GM21619 (cell line): ENCODE results near the gene MIA.
"Not testable (repeated sequence)": the region's sequence is repeated elsewhere in the genome, so short reads cannot be mapped to it uniquely, and the experiment has no call there.

Source experiments
- ATAC-seq: cut with Tn5 transposase; IDR thresholded peaks from one replicate; pipeline ENCODE4 v1.9.1; 2021; ENCODE audit not compliant: unreplicated experiment

The MIA gene

DNA sequence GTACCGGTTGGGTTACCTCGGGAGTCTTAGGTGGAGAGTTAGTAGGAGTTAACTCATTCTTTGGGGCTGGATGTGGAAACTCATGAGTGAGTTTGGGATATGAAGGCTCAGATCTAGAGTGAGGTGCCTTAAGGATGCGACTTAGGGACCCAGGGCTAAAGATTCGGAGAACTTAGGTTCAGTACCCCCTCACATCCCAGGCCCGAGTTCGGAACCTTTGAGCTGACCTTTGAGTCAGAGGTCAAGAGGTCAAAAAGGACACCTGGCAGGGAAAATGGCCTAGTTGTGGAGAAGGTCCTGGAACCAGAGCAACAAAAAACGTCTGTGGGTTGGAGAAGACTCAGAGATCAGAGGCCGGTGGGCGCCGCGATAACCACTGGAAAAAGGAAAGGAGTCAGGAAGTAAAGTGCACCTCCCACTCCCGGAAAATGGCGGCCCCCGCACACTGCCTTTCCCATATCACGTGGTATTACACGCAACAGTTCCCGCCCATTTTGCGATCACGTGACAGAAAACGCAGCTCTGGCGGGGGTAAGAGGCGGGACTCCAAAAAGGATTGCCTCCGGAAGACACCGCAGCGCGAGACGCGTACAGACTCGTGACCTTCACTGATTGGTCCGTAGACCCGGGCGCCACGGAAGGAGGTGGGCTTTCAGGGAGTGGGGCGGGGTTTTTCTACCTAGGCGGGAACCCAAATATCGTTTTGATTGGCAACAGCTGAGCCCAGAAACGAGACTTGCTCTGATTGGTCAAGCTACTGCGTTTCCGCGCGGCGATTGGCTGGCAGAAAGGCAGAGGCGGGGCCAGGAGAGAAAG is 25.1 kb upstream of the MIA start, which contains the start of gene ACTMAP:
TSS of gene ACTMAP (minus strand) at position 420 of the 816 bp plus-strand sequence. CDS start 674 bp downstream, outside the sequence.
- peak; percentile 76 for ATAC-seq

DNA sequence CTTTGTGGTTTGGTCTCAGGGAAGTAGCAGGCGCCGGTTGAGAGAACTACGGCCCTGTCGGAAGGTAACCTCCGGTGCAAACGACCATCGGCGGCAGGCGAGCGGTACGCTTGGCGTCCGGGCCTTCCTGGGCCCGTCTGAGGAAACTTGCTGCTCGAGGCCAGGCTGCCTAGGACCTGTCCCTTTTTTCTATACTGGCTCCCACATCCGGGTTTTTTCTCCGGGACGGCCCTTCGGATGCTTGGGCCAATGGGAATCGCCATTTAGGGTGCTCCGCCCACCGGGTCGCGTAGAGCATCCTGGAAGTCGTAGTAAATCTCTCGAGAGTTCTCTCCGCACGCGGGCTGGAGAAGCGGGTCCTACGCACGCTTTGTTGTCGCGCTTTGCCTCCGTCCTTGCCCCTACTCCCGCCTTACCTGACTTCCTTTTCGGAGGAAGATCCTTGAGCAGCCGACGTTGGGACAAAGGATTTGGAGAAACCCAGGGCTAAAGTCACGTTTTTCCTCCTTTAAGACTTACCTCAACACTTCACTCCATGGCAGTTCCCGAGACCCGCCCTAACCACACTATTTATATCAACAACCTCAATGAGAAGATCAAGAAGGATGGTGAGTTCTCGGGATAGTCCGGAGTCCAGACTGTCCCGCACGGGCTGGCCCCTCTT is 24.3 kb upstream of the MIA start, which contains the start of gene SNRPA:
TSS of gene SNRPA (plus strand) at position 330 of the 664 bp plus-strand sequence. CDS start at position 536, 206 bp downstream.
- ATAC-seq, result peak; percentile 54

DNA sequence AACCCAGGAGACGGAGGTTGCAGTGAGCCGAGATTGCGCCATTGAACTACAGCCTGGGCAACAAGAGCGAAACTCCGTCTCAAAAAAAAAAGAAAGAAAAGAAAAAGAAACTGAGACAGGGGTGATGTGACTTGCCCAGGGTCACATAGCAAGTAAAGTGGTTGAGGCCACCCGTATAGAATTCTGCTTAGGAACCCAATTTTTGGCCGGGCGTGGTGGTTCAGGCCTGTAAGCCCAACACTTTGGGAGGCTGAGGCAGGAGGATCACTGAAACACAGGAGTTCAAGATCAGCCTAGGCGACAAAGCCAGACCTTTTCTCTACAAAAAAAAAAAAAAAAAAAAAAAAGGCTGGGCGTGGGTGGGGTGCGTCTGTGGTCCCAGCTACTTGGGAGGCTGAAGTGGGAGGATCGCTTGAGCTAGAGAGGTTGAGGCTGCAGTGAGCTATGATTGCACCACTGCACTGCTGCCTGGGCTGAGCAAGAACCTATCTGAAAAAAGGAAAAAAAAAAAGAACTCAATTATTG is 23.0 kb upstream of the MIA start:
- ATAC-seq, result no peak

DNA sequence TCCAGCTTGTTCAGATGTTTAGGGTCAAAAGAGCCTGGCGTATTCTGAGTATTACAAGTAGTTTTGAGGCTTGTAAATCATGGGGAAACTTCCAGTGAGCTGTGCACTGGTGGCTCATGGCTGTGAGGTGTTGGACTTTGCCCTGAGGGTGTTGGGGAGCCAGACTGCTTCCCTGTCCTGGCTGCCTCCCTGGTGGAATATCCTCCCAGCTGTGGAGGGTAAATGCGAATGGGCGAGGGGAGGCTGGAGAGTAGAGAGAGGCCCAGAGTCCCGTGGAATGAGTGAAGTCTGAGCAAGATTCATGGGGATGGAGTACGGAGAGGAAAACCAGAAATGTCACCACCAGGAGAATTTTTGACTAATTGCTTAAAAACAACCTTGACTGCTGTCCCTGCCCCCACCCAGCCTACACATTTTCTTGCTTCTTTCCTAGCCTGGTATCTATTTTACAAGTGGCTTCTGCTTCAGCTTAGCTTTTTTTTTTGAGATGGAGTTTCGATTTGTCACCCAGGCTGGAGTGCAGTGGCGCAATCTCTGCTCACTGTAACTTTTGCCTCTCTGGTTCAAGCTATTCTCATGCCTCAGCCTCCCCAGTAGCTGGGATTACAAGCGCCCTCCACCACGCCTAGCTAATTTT is 20.6 kb upstream of the MIA start:
- no peak for ATAC-seq

DNA sequence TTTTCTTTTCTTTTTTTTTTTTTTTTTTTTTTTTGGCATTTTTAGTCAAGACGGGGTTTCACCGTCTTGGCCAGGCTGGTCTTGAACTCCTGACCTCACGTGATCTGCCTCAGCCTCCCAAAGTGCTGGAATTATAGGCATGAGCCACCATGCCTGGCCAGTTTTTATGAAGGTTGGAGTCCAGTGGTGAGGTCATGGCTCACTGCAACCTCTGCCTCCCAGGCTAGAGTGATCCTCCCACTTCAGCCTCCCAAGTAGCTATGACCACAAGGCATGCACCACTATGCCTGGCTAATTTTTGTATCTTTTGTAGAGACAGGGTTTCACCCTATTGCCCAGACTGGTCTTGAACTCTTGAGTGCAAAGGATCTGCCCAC is 20.1 kb upstream of the MIA start:
- no peak for ATAC-seq

DNA sequence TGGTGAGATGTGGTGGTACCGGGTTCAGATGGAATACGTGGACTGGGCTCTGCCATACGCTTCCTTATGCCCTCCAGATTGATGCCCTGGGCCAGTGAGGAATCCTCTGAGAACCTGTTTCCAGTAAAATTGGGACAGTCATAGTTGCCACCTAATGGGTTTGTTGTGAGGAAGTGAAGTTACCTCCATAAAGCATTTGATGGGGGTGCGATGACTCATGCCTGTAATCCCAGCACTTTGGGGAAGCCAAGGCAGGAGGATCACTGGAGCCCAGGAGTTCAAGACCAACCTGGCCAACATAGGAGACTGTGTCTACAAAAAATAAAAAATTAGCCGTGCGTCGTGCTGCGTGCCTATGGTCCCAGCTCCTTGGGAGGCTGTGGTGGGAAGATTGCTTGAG is 19.5 kb upstream of the MIA start:
- no peak for ATAC-seq

DNA sequence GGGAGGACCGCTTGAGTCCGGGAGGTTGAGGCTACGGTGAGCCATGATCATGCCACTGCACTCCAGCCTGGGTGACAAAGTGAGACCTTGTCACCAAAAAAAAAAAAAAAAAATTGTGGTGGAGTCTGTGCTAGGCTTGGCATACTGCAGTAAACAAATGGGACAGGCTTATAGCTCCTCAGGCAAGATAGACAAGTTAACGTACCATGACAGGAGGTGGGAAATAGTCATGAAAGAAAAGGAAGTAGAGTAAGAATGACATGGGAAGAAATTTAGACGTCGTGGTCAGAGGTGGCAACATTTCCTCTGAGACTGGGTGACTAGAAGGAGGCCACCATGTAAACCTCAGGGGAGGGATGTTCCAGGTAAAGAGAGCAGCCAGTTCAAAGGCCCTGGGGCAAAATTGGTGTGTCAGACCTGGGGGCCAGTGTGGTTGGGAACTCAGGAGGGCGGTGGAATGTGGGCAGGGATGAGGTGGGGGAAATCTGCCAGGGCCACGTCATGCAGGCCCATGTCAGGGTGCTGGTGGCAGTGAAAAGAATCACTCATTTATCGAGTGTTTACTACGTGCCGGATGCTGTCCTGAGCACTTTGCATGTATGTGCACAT is 18.7 kb upstream of the MIA start:
- no peak for ATAC-seq

DNA sequence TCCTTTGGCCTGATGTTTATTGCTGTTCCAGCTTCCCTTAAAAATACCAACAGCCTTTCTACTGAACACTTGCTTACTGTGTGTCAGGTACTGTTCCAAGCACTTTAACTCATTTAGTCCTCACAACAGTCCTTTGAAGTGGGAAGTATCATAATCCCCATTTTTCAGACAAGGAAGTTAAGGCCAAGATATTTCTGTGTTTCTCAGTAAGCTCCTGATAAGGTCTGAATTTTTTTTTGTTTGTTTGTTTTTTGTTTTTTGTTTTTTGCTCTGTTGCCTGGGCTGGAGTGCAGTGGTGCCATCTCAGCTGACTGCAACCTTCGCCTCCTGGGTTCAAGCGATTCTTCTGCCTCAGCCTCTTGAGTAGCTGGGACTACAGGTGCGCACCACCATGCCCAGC is 16.8 kb upstream of the MIA start:
- ATAC-seq, result no peak

DNA sequence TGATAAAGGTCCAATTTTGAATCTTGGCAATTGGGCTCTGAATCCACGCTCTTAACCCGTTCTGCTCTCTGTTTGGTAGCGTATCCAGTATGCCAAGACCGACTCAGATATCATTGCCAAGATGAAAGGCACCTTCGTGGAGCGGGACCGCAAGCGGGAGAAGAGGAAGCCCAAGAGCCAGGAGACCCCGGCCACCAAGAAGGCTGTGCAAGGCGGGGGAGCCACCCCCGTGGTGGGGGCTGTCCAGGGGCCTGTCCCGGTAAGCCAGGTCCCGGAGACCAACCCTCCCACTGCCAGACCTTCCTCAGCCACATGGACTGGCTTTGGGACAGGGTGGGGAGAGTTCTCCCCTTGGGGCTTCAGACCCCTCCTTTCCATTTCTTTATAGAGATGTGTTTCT is 16.0 kb upstream of the MIA start:
- ATAC-seq, result no peak

DNA sequence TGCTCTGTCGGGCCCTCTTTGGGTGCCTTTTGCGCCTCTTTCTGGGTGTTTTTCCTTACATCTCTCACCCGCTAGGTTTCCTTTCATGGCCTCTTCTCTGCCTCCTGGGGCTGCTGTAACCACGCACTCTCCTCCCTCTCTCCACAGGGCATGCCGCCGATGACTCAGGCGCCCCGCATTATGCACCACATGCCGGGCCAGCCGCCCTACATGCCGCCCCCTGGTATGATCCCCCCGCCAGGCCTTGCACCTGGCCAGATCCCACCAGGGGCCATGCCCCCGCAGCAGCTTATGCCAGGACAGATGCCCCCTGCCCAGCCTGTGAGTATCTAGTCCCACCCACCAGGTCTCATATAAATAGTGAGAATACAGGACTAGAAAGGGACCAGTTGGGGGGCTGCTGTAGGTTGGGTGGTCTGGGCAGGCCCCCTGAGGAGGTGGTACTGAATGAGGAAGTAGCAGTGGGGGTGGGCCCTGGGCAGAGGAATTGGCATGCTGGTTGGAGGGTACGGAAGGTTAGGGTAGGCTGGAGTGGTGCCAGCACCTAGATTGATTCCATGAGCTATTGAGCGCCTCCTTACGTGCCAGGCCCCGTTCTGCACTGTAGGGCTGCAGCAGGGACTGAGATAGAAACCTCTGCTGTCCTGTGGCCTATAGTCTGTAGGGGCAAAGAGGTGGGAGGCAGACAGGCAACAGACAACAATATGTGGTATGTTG is 12.4 kb upstream of the MIA start:
- no peak for ATAC-seq

DNA sequence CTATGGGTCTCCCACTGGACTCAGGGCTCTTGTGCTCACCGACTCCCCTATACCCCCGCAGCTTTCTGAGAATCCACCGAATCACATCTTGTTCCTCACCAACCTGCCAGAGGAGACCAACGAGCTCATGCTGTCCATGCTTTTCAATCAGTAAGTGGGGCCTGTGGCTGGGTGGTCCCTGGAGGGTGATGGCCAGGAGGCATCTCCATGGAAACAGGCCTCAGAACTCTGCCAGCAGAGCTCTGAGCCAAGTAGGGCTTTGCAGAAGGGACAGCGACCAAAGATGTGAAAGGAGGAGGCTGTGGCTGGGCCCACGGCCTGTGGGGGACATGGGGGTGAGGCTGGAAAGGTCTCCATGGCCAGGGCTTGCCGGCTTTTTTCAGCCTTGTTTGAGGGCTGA is 11.8 kb upstream of the MIA start:
- ATAC-seq, result no peak

DNA sequence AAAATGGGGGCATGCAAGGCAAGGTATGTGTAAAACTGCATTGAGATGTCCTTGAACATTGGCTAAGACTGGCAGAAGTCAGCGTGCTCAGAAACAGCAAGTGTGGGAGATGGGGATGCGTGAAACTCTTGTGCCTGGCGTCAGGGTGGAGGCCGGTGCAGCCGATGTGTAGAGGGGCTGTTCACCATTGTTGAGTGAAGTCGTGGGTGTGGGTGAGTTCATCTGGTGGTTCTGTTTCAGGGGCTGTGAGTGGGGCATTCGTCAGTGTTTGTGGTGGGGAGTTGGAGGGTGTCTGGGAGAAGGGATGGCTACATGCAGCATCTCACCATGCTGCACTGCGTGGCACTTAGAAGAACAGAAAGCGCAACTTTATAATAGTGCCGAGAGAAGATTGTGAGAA is 11.4 kb upstream of the MIA start:
- no peak for ATAC-seq

DNA sequence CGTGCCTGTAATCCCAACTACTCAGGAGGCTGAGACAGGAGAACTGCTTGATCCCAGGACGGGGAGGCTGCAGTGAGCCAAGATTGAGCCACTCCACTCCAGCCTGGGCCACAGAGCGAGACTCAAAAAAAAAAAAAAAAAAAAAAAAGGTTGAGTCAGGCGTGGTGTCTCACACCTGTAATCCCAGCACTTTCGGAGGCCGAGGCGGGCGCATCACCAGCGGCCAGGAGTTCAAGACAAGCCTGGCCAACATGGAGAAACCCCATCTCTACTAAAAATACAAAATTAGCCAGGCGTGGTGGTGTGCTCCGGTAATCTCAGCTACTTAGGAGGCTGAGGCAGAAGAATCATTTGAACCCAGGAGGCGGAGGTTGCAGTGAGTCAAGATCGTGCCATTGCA is 8.9 kb upstream of the MIA start:
- ATAC-seq, result not testable (repeated sequence)

DNA sequence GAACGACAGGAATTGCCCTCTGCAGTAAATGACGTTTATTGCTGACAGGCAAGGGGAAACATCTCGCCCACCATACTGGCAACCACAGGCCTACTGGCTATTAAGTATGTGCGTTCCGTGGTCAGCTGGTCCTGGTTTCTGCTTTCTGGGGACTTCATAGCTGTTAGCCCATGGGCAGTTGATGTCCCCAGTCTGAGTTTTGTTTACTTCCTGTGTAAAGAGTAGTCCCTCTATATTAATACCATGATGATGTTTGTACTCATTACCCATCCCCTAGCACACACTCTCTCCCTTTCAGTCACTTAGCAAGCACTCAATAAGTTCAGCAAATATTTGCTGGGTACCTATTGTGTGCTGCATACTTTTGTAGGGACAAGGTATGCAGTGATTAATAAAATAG is 6.5 kb upstream of the MIA start:
- no peak for ATAC-seq

DNA sequence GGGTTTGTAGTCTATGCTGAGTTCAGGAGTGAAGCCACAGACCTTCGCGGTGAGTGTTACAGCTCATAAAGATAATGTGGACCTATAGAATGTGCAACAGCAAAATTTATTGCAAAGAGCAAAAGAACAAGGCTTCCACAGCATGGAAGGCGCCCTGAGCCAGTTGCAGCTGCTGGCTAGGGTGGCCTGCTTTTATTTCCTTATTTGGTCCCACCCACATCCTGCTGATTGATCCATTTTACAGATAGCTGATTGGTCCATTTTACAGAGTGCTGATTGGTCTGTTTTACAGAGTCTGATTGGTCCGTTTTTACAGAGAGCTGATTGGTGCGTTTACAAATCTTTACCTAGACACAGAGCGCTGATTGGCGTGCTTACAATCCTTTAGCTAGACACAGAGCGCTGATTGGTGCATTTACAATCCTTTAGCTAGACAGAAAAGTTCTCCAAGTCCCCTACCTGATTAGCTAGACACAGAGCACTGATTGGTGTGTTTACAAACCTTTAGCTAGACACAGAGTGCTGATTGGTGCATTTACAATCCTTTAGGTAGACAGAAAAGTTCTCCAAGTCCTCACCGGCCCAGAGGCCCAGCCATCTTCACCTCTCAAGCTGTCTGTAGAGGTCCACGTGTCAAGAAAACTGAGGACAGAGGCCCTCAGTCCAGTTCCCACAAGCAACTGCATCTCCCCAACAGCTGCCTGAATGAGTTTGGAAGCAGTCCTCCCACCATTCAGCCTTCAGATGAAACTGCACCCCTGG is 4.0 kb upstream of the MIA start:
- not testable (repeated sequence) for ATAC-seq

DNA sequence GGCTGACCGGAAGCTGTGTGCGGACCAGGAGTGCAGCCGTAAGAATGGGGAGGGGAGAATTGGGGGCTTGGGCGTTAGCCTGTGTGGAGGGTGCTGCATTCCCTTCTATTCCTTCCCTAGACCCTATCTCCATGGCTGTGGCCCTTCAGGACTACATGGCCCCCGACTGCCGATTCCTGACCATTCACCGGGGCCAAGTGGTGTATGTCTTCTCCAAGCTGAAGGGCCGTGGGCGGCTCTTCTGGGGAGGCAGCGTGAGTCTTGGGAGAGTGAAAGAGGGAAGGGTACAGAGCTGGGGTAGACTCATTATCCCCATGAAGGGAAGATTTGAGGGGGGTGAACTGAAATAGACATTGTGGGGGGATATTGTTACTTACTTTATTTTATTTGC is 306 bp downstream of the MIA start:
- no peak for ATAC-seq

DNA sequence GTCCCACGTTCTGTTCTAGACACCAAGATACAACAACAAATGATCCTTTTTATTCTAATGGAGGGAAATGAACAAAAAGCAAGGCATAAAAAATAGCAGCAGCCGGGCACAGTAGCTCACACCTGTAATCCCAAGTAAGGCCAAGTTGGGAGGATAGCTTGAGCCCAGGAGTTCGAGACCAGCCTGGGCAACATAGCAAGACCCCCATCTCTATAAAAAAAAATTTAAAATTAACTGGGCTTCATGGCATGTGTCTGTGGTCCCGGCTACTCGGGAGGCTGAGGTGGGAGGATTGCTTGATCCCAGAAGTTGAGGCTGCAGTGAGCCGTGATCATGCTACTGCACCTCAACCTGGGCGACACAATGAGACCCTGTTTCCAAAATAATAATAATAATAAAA is 1.0 kb downstream of the MIA start:
- no peak for ATAC-seq

DNA sequence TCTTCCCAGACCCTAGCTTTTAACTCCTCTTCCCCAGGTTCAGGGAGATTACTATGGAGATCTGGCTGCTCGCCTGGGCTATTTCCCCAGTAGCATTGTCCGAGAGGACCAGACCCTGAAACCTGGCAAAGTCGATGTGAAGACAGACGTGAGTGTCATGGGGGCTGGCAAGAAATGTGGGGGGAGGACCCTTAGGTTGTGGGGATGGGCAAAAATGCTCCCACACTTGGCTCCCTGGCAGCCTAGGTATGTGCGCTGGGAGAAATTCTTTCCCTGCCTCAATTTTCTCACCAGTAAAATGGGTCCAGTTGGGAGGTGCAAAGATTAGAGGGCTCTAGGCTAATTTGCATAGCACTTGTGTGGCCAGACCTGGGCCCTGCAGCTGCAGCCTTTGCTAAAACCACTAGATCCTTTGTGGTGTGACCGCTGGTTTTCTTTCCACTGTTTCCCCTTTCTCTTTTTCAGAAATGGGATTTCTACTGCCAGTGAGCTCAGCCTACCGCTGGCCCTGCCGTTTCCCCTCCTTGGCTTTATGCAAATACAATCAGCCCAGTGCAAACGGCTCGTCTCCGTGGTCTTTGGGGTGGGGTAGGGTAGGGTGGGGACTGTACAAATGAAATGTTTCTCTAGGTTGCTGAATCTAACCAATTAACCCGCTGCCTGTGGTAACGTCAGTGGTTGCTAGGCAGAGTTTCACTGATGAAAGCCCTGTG is 1.8 kb downstream of the MIA start:
- ATAC-seq, result peak; percentile 56

DNA sequence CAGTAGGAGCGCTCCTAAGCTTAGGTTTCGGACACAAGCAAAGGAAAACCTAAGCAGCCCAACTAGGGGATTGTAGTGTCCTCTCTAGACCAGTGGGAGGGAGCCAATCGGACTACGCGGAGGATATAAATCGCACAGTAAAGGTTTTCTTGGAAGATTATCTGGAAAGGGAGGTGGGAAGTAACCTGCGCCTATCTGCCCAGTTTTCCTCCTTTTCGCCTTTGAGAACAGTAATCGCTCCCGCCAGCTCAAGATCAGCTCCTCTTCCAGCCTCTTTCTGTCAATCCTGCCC is 2.3 kb downstream of the MIA start:
- no peak for ATAC-seq
